Epithelial cell of proximal tubule (primary cell): ENCODE measurements around the gene NTNG2. TPM values are rescaled to one million over a fixed set of nuclear protein-coding genes. Genes with fewer than 3 reads are reported as not detected.

Source experiments
- DNase-seq: peaks from one replicate; pipeline ENCODE4 v3.0.0-alpha.2; 2011; ENCODE audit warnings: low read depth
- H3K4me3 ChIP-seq: 2 replicates; pipeline ENCODE4 v1.5.1; 2011; ENCODE audit warnings: low read depth, mild to moderate bottlenecking, low read length
- total RNA-seq: library from RNA; depleted of rRNA; stranded (reverse); fragments of >200 nt; gene quantifications from 2 replicates; pipeline ENCODE4 v1.2.3, GENCODE V29; 2015
- TF ChIP-seq, protein P1 (sequence below): conservative IDR thresholded peaks from 2 replicates; pipeline ENCODE4 v1.5.1; 2012; ENCODE audit warnings: low read depth, mild to moderate bottlenecking, low read length

NTNG2 gene
- total RNA-seq, 1 donor from 2014 or later: not detected

DNA sequence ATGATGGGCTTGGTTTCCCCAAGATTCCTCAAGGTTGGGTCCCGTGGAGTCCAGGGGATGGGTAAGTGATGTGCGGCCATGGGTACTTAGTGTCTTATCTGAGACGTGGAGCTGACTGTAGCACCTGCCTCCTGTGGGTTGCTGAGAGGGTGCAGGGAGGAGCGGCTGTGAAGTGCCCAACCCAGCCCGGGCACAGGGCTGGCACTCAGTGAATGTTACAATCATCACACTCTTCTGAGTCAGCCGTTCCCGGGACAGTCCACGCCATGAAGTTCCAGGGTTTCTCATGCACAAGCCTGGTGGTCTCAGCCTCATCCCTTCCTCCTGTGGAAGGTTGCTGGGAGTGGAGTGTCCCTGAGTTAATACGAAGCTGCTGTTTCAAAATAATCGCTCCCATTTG lies 29.1 kb downstream of the NTNG2 start:
- TF ChIP-seq, protein P1, sequence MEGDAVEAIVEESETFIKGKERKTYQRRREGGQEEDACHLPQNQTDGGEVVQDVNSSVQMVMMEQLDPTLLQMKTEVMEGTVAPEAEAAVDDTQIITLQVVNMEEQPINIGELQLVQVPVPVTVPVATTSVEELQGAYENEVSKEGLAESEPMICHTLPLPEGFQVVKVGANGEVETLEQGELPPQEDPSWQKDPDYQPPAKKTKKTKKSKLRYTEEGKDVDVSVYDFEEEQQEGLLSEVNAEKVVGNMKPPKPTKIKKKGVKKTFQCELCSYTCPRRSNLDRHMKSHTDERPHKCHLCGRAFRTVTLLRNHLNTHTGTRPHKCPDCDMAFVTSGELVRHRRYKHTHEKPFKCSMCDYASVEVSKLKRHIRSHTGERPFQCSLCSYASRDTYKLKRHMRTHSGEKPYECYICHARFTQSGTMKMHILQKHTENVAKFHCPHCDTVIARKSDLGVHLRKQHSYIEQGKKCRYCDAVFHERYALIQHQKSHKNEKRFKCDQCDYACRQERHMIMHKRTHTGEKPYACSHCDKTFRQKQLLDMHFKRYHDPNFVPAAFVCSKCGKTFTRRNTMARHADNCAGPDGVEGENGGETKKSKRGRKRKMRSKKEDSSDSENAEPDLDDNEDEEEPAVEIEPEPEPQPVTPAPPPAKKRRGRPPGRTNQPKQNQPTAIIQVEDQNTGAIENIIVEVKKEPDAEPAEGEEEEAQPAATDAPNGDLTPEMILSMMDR: no peak
- H3K4me3 ChIP-seq: no peak overlapping the region
- no peak for DNase-seq

DNA sequence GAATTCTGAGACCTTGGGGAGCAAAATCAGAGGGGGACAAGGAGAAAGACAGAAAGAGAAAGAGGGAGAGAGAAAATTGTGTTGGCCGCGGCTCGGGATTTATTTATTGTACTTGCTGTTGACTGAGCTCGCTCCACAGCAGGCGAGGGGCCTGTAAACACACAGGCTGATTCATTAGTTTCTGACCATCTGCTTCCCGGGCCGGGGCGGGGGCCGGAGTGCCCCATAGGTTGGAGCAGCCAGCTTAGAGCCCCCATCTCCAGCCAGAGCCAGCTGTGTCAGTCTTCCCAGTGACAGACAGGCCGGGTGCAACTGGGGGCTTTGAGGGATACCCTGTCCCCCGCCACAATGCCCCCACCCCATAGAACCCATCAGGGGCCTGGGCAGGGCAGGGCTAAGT lies 30.9 kb downstream of the NTNG2 start:
- H3K4me3 ChIP-seq: no peak overlapping the region
- DNase-seq: no peak
- TF ChIP-seq, protein P1: no peak

DNA sequence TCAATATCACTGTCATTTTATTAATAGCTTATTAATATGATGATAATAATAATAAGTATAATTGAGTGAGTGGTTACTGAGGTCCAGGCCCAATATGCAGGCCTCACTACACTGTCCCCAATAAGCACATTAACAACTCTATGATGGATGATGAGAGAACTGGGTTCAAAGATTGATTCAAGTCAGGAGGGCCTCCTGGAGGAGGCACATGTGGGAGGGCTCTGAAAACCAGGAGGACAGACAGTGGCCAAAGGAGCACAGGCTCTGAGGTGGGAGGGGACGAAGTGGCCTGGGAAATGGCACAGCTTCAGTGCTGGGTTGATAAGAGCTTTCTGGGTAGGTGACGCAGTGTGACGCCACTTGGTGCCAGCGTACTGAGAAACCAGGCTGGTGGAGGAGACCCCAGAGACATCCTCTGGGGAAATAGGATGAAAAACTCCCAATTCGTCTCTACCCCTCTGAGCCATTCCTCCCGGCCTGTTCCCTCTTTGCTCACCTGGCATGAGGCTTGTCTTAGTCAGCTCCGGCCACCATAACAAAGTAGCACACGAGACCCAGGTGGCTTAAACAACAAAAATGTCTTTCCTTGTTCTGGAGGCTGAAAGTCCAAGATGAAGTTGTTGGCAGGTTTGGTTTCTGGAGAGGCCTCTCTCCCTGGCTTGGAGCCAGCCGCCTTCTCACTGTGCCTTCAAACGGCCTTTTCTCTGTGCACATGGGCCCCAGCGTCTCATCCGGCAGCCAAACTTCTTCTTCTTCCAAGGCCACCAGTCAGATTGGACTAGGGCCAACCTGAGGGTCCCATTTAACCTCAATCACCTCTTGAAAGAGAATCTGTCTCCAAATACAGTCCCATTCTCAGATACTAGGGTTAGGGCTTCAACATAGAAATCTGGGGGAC lies 31.6 kb downstream of the NTNG2 start:
- no peak overlapping the region for H3K4me3 ChIP-seq
- no peak for DNase-seq
- TF ChIP-seq, protein P1: no peak

DNA sequence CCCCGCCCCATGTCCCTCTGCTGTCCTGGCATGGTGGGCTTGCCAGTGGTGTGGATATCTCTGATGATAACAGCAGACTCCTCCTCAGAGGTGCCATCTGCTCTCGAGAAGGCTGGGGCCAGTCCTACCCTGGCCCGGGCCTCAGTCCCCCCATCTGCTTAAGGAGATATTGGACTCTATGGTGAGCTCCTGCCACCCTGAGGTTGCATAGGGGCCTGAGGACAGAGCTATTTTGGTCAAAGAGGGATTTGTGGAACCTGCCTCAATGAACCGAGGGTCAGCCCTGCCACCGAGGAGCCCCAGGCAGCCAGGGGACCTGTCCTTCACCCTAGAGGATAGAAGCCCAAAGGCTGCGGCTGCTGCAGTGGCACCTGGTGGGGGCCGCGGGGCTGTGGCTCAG lies 32.6 kb downstream of the NTNG2 start:
- TF ChIP-seq, protein P1: no peak
- H3K4me3 ChIP-seq: no peak overlapping the region
- DNase-seq: no peak

DNA sequence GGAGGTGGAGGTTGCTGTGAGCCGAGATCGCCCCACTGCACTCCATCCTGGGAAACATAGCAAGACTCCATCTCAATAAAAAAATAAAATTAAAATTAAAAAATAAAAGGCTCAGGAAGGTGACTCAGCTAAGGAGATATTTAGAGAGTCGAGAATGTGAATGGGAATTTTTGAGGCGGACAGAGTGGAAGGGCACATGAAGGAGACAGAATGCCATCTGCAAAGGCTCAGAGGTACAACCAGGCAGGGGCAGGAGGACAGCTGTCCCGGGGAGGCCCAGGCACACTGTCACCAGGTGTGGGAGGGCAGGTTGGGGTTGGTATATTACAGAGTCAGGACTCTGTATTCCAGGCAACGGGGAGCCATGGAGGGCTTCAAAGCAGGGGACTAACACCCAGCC lies 35.5 kb downstream of the NTNG2 start:
- H3K4me3 ChIP-seq: no peak overlapping the region
- DNase-seq: no peak
- TF ChIP-seq, protein P1: no peak

DNA sequence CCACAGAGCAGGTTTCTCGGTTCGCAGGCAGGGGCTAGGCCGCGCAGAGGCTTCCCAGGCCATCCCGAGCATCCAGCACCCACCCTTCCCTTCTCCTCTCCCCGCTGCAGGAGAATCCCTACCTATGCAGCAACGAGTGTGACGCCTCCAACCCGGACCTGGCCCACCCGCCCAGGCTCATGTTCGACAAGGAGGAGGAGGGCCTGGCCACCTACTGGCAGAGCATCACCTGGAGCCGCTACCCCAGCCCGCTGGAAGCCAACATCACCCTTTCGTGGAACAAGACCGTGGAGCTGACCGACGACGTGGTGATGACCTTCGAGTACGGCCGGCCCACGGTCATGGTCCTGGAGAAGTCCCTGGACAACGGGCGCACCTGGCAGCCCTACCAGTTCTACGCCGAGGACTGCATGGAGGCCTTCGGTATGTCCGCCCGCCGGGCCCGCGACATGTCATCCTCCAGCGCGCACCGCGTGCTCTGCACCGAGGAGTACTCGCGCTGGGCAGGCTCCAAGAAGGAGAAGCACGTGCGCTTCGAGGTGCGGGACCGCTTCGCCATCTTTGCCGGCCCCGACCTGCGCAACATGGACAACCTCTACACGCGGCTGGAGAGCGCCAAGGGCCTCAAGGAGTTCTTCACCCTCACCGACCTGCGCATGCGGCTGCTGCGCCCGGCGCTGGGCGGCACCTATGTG lies 36.1 kb downstream of the NTNG2 start:
- H3K4me3 ChIP-seq: no peak overlapping the region
- TF ChIP-seq, protein P1: no peak
- no peak for DNase-seq

DNA sequence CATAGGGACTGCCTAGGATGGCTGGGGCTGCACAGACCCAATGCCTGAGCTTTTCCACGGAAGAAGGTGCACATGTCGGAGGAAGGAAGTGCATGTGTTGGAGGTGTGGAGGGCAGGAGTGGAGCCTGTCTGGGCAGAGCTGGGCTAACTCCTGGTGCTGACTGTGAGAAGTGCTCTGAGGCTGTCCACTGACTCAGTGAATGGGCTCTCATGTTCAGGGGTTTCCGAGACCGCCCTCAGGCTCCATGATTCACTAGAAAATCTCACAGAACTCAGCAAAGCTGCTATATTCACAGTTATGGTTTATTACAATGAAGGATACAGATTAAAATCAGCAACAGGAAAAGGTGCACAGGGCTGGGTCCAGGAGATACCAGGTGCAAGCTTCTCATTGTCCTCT lies 37.2 kb downstream of the NTNG2 start:
- TF ChIP-seq, protein P1: no peak
- no peak for DNase-seq
- H3K4me3 ChIP-seq: no peak overlapping the region
